ENCODE results near the gene MMP24.

MMP24 gene

GRCh38 chr20:35286899-35287508 is 60.5 kb downstream of the MMP24 start:
- H3K27me3 Mint-ChIP-seq (ENCODE audit: low read depth), result no peaks in the 10 kb centered on the region
- peaks cover 4% of the 10 kb centered on the region for H3K36me3 Mint-ChIP-seq (ENCODE audit: low read depth)
- no peaks in the 10 kb centered on the region for H3K9me3 Mint-ChIP-seq
- no peak overlapping the region for H3K27ac Mint-ChIP-seq
- peaks cover 22% of the 10 kb centered on the region for H3K4me1 Mint-ChIP-seq (ENCODE audit: low read depth)
- H3K4me3 Mint-ChIP-seq, result no peak overlapping the region

DNA sequence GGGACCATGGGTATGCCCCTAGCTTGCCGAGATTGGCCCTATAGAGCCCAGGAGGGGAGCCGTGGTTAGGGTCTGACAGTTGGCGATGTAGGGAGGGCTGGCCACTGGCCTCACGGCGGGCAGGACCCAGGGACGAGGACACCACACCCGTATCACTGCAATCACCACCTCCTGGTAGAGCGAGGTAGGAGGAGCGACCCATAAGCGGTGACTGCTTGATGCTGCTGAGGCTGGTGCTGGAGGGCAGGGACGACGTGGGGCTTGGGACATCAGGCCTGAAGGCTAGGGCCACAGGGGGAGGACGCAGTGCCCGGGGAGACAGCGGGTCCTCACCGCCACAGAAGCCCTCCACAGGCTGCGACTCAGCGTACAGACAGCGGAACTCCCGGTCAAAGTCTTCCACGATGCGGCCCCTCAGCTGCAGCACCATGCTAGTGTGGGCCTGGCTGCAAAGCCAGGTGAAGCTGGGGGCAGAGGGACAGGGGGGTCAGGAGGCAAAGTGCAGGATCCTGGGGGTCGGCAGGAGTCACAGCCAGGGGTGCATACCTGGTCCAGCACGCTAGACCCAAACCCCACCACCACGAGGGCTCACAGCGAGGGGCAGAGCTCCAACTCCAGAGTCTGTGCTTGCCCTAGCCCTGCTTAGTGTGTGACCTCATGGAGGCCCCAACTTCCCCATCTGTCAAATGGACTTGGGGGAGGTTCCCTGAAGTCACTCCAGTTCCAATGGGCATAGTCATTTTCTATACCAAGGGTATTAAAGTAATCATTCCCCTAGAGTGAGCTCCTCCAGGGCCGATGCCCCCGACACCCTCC is 61.2 kb downstream of the MMP24 start:
- no peaks in the 10 kb centered on the region for H3K36me3 Mint-ChIP-seq (ENCODE audit: low read depth)
- no peak overlapping the region for H3K4me3 Mint-ChIP-seq
- no peaks in the 10 kb centered on the region for H3K9me3 Mint-ChIP-seq
- no peaks in the 10 kb centered on the region for H3K27me3 Mint-ChIP-seq (ENCODE audit: low read depth)
- H3K27ac Mint-ChIP-seq, result no peak overlapping the region
- H3K4me1 Mint-ChIP-seq (ENCODE audit: low read depth), result peaks cover 18% of the 10 kb centered on the region

DNA sequence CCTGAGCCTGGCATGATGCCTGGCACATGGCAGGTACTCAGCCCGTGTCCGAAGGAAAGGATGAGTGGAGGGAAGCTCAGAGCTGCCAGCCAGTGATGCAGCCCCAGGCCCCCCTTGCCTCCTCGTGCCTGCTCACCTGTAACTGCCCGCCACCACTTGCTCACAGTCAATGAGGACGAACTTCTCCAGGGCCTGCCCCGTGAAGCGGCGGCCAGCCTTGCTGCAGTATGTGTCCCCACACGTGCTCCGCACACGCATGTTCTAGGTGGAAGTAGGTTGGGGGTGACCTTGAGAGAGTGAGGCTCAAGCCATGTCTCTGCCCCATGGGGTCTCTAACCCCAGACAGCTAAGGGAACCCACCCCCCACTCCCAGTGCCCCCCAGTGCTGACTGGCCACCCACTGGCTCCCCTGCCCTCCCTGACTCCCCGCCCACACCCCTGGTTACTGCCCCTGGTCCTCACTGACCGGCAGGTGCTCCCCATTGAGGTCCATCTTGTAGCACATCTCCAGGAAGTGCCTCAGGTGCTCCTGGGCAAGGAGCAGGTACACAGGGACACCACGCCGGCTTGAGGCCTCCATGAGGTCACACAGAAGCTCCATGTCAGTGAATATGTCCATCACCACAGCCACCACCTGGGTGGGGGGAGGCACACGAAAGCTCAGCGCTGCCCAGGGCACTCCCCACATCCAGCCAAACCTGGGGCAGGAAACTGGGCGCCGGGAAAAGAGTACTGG is 62.0 kb downstream of the MMP24 start:
- H3K4me3 Mint-ChIP-seq, result no peak overlapping the region
- H3K27me3 Mint-ChIP-seq (ENCODE audit: low read depth), result no peaks in the 10 kb centered on the region
- H3K36me3 Mint-ChIP-seq (ENCODE audit: low read depth), result no peaks in the 10 kb centered on the region
- H3K4me1 Mint-ChIP-seq (ENCODE audit: low read depth), result peaks cover 15% of the 10 kb centered on the region
- no peak overlapping the region for H3K27ac Mint-ChIP-seq
- H3K9me3 Mint-ChIP-seq, result no peaks in the 10 kb centered on the region

DNA sequence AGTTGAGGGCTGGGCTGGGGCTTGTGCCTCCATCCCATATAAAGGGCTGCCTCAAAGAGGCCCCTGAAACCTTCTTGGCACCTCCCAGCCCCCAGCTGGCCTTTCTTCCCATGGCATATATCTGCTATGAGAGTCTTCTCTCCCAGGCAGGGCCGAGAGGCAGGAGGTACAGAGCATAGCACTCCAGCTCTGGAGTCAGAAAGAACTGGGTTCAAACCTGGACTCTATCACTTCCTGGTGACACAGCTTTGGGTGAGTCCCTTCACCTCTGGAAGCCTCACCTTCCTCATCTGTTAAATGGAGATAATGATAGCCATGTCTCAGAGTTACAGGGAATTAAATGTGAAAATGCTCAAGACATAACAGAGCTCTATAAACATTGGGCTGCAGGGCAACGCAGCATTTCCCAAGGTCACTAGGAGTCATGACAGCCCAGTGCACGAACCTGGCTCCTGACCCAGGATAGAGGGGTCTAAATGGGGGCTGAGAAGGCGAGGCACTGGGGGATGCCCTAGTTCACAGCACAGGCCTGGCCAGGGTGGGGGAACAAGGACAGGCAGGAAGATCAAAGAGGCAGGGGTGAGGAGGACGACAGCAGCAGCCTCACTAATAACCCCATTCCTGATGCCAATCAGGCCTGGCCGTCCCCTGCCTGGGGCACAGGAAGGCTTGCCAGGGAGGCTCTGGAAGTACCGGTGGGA is 63.8 kb downstream of the MMP24 start:
- Mint-ChIP-seq H3K4me1 (ENCODE audit: low read depth) (peaks cover 3% of the 10 kb centered on the region), H3K27ac (no peak overlapping the region), H3K4me3 (no peak overlapping the region), H3K9me3 (no peaks in the 10 kb centered on the region), H3K27me3 (ENCODE audit: low read depth) (no peaks in the 10 kb centered on the region), H3K36me3 (ENCODE audit: low read depth) (no peaks in the 10 kb centered on the region)

DNA sequence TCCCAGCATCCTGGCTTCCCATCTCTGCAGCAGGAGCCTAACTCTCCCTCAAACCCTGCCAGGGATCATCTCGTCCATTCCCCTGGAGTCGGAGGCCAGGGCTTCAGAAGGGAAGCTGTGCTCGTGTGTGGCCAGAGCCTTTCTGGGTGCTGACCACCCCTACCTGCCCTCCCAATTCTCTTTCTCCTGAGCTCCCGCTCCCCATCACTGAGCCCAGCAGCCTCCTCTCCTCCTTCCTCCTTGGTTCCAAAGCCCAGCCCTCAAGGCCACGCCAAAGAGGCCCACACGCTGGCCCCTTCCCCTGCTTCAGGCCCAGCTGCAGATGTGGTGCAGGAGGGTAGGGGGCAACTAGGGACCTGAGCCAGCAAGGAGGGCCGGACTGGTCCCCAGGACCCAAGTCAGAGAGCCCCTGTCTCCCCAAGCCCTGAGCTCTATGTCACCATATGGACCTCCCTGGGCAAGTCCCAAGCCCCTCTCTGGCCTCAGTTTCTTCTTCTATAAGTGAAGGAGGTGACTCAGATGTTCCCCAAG is 64.5 kb downstream of the MMP24 start:
- H3K36me3 Mint-ChIP-seq (ENCODE audit: low read depth), result no peaks in the 10 kb centered on the region
- H3K9me3 Mint-ChIP-seq, result no peaks in the 10 kb centered on the region
- no peak overlapping the region for H3K27ac Mint-ChIP-seq
- H3K4me3 Mint-ChIP-seq, result no peak overlapping the region
- H3K4me1 Mint-ChIP-seq (ENCODE audit: low read depth), result peaks cover 2% of the 10 kb centered on the region
- no peaks in the 10 kb centered on the region for H3K27me3 Mint-ChIP-seq (ENCODE audit: low read depth)

GRCh38 chr20:35291654-35292503 is 65.4 kb downstream of the MMP24 start, which contains the start of gene FAM83C:
Gene FAM83C, minus strand, starts transcription at chr20:35292425. Its CDS starts 121 bp downstream, at chr20:35292304.
- Mint-ChIP-seq H3K27me3 (ENCODE audit: low read depth) (no peaks in the 10 kb centered on the region), H3K4me3 (no peak within 1 kb of the TSS), H3K9me3 (no peaks in the 10 kb centered on the region), H3K36me3 (ENCODE audit: low read depth) (no peaks in the 10 kb centered on the region), H3K4me1 (ENCODE audit: low read depth) (no peaks in the 10 kb centered on the region), H3K27ac (no peak within 1 kb of the TSS)

GRCh38 chr20:35292504-35293285 is 66.2 kb downstream of the MMP24 start:
- Mint-ChIP-seq H3K4me1 (ENCODE audit: low read depth) (no peaks in the 10 kb centered on the region), H3K9me3 (no peaks in the 10 kb centered on the region), H3K27me3 (ENCODE audit: low read depth) (no peaks in the 10 kb centered on the region), H3K27ac (no peak overlapping the region), H3K4me3 (no peak overlapping the region), H3K36me3 (ENCODE audit: low read depth) (no peaks in the 10 kb centered on the region)

GRCh38 chr20:35293303-35294292 is 67.1 kb downstream of the MMP24 start:
- H3K4me3 Mint-ChIP-seq, result no peak overlapping the region
- no peaks in the 10 kb centered on the region for H3K36me3 Mint-ChIP-seq (ENCODE audit: low read depth)
- no peaks in the 10 kb centered on the region for H3K9me3 Mint-ChIP-seq
- H3K4me1 Mint-ChIP-seq (ENCODE audit: low read depth), result no peaks in the 10 kb centered on the region
- H3K27ac Mint-ChIP-seq, result no peak overlapping the region
- H3K27me3 Mint-ChIP-seq (ENCODE audit: low read depth), result no peaks in the 10 kb centered on the region

- Mint-ChIP-seq H3K27ac (no peak overlapping the region), H3K9me3 (no peaks in the 10 kb centered on the region), H3K4me3 (no peak overlapping the region), H3K36me3 (ENCODE audit: low read depth) (no peaks in the 10 kb centered on the region), H3K4me1 (ENCODE audit: low read depth) (no peaks in the 10 kb centered on the region), H3K27me3 (ENCODE audit: low read depth) (no peaks in the 10 kb centered on the region)
Measured at GRCh38 chr20:35294293-35294685, 67.8 kb downstream of the MMP24 start.

DNA sequence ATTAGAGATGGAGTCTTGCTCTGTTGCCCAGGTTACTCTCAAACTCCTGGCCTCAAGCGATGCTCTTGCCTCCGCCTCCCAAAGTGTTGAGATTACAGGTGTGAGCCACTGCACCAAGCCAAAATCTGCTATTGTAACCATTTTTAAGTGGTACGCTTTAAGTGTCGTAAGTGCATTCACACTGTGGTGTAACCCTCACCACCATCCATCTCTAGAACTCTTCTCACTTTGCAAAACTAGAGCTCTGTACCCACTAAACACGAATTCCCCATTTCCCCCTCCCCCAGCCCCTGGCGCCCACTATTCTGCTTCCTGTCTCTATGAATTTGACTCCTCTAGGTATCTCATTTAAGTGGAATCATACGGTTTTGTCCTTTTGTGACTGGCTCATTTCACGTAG is 68.6 kb downstream of the MMP24 start:
- Mint-ChIP-seq H3K27me3 (ENCODE audit: low read depth) (no peaks in the 10 kb centered on the region), H3K9me3 (no peaks in the 10 kb centered on the region), H3K36me3 (ENCODE audit: low read depth) (no peaks in the 10 kb centered on the region), H3K4me1 (ENCODE audit: low read depth) (no peaks in the 10 kb centered on the region), H3K4me3 (no peak overlapping the region), H3K27ac (no peak overlapping the region)

DNA sequence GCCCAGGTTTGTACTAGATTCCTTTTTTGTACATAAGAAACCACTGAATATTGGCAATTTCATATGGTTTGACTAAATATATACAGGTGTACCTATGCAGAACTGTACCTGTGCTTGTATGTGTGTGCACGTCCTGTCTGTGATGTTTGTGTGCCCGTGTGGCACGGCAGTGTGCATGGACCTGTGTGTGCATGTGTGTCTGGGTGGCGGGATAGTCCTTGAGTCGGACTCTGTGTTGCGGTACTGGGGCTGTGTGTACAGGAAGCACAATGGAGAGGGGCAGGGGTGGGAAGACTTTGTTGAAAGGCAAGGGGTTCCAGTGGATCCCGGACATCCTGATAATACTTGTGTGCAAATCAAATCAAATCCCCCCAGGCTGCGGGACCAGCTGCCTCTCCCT is 69.2 kb downstream of the MMP24 start:
- no peaks in the 10 kb centered on the region for H3K27me3 Mint-ChIP-seq (ENCODE audit: low read depth)
- H3K4me3 Mint-ChIP-seq, result no peak overlapping the region
- H3K4me1 Mint-ChIP-seq (ENCODE audit: low read depth), result no peaks in the 10 kb centered on the region
- no peak overlapping the region for H3K27ac Mint-ChIP-seq
- H3K36me3 Mint-ChIP-seq (ENCODE audit: low read depth), result no peaks in the 10 kb centered on the region
- no peaks in the 10 kb centered on the region for H3K9me3 Mint-ChIP-seq

DNA sequence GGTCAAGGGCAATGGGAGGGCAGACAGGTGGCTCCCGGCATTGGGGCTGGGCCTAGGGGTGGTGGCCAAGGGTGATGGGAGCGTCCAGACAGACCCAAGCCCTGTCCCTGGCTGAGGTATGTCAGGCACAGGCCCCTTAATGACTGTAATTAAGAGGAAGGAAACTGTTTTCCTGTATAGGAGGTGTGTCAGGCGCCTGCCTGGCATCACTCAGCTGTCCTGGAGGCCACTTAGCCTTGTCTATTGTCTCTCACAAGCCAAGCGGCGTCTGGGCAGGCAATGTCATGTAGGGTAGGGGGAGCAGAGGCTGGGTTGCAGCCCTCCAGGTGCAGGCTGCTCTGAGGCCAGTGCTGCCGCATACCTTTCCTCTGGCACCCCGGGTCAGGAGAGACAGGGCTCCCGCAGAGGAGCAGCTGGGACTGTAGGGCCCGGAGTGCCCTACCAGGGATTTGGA is 69.6 kb downstream of the MMP24 start:
- H3K36me3 Mint-ChIP-seq (ENCODE audit: low read depth), result no peaks in the 10 kb centered on the region
- no peaks in the 10 kb centered on the region for H3K4me1 Mint-ChIP-seq (ENCODE audit: low read depth)
- H3K27me3 Mint-ChIP-seq (ENCODE audit: low read depth), result no peaks in the 10 kb centered on the region
- H3K9me3 Mint-ChIP-seq, result no peaks in the 10 kb centered on the region
- no peak overlapping the region for H3K27ac Mint-ChIP-seq
- no peak overlapping the region for H3K4me3 Mint-ChIP-seq
